K562 (cell line): ENCODE measurements around the gene SCAMP1. TPM values are rescaled to one million over a fixed set of nuclear protein-coding genes. Genes with fewer than 3 reads are reported as not detected.

Source experiments
- ATAC-seq: fragments of 200-7000 bp; cut with Tn5 transposase; 3 replicates; pipeline ENCODE4 v1.9.1; 2020; ENCODE audit warnings: moderate library complexity
- BruUV-seq: library from RNA; stranded (reverse); fragments of 400-500 nt; replicated peaks from 2 replicates; lab custom pipeline; 2021; lab: Mats Ljungman, UMichigan
- CTCF ChIA-PET: fragments of 300-600 bp; formaldehyde crosslinking; extraction: SDS; loops from one replicate; lab custom pipeline; 2021; ENCODE audit warnings: low intra/inter-chr PET ratio; lab: Yijun Ruan, JAX
- POLR2A ChIA-PET: fragments of 300-600, 350-650 bp; sonication (Branson Sonifier 250); formaldehyde crosslinking; extraction: SDS; loops from one replicate; lab custom pipeline; 2021; ENCODE audit warnings: antibody characterized with exemption, inconsistent platforms; lab: Yijun Ruan, JAX
- DNase-seq, 4 experiments: peaks; one replicate each; pipeline versions ENCODE4 v3.0.0 to v3.0.0-alpha.2; 2011 to 2018; ENCODE audit warnings: low spot score in 3 of 4, mixed read lengths in 3 of 4; ENCODE audit errors: extremely low read depth in 1 of 4
- FAIRE-seq: peaks from 2 replicates; lab custom pipeline; 2011; peaks lifted over from hg19 to GRCh38; lab: Jason Lieb, UNC
- H2AFZ ChIP-seq: 2 replicates; pipeline ENCODE4 v1.6.0; 2011; ENCODE audit warnings: low read depth, low read length, control low read depth, inconsistent platforms
- H3K27ac ChIP-seq: fragments of 200-600 bp; 3 replicates; pipeline ENCODE4 v1.8.0; 2011; ENCODE audit warnings: low read depth, mild to moderate bottlenecking, control low read depth, inconsistent platforms, low read length, moderate library complexity, mixed read lengths; ENCODE audit errors: extremely low read depth
- H3K27me3 ChIP-seq, 2 experiments: fragments of 300-600 bp in 1 of 2; 2 replicates in 1 of 2; 3 replicates in 1 of 2; pipeline versions ENCODE4 v1.6.0 to v1.8.0; 2011; ENCODE audit warnings: inconsistent platforms in 2 of 2, low read length in 2 of 2, mild to moderate bottlenecking in 1 of 2, mixed read lengths in 1 of 2, moderate library complexity in 1 of 2; ENCODE audit not compliant: control insufficient read depth in 2 of 2, insufficient read depth in 2 of 2
- H3K36me3 ChIP-seq: fragments of 300-600 bp; 3 replicates; pipeline ENCODE4 v1.8.0; 2011; ENCODE audit warnings: mild to moderate bottlenecking, low read length, inconsistent platforms; ENCODE audit not compliant: control insufficient read depth, insufficient read depth
- H3K4me1 ChIP-seq, 2 experiments: fragments of 200-600 bp in 1 of 2; replicated peaks in 1 of 2; 2 replicates in 1 of 2; 3 replicates in 1 of 2; pipeline versions ENCODE4 v1.5.1 to v1.8.0; 2011; ENCODE audit warnings: inconsistent platforms in 2 of 2, low read length in 2 of 2, mild to moderate bottlenecking in 1 of 2, mixed read lengths in 1 of 2, moderate library complexity in 1 of 2; ENCODE audit not compliant: control insufficient read depth in 2 of 2, insufficient read depth in 2 of 2
- H3K4me2 ChIP-seq: 2 replicates; pipeline ENCODE4 v1.6.1; 2011; ENCODE audit warnings: low read length, control low read depth, inconsistent platforms, mixed read lengths; ENCODE audit not compliant: insufficient read depth
- H3K4me3 ChIP-seq: fragments of 200-600 bp; sonication (generic), shearing (Covaris generic); 2 replicates; pipeline ENCODE4 v1.5.1; 2016; ENCODE audit warnings: control low read depth, inconsistent platforms
- H3K79me2 ChIP-seq: fragments of 200-600 bp; 3 replicates; pipeline ENCODE4 v1.8.0; 2011; ENCODE audit warnings: low read length, inconsistent platforms; ENCODE audit not compliant: control insufficient read depth, insufficient read depth
- H3K9ac ChIP-seq, 2 experiments: 2 replicates each; pipeline versions ENCODE4 v1.6.0 to v1.6.1; 2011; ENCODE audit warnings: low read depth in 2 of 2, low read length in 2 of 2, control low read depth in 1 of 2, inconsistent platforms in 1 of 2, mild to moderate bottlenecking in 1 of 2, mixed read lengths in 1 of 2; ENCODE audit not compliant: insufficient read depth in 1 of 2
- H3K9me1 ChIP-seq: one replicate; pipeline ENCODE4 v1.6.0; 2011; ENCODE audit warnings: inconsistent platforms, mild to moderate bottlenecking, low read length, moderate library complexity; ENCODE audit not compliant: control insufficient read depth, insufficient read depth
- H3K9me3 ChIP-seq: replicated peaks from 2 replicates; pipeline ENCODE4 v1.5.1; 2011; ENCODE audit warnings: low read depth, low read length, inconsistent platforms; ENCODE audit not compliant: control insufficient read depth, insufficient read depth
- H4K20me1 ChIP-seq: replicated peaks from 2 replicates; pipeline ENCODE4 v1.6.1; 2011; ENCODE audit warnings: low read length, inconsistent platforms, mixed read lengths; ENCODE audit not compliant: control insufficient read depth, insufficient read depth
- CREB3L1 ChIP-seq: fragments of 450-650 bp; IDR thresholded peaks from 2 replicates; pipeline ENCODE4 v1.6.1; 2014; ENCODE audit warnings: low read depth, mild to moderate bottlenecking, moderate library complexity, borderline replicate concordance
- FIP1L1 ChIP-seq: fragments of 200-400 bp; formaldehyde crosslinking; IDR thresholded peaks from 2 replicates; pipeline ENCODE4 v1.6.1; 2018; ENCODE audit warnings: mild to moderate bottlenecking, low read depth, low read length; ENCODE audit not compliant: poor library complexity, severe bottlenecking
- FUS ChIP-seq: fragments of 200-400 bp; formaldehyde crosslinking; optimal IDR thresholded peaks from 2 replicates; pipeline ENCODE3; 2017; ENCODE audit warnings: low read depth, low read length
- MYBL2 ChIP-seq, 2 experiments: fragments of 450-650 bp in 1 of 2; sonication (generic) in 1 of 2; formaldehyde crosslinking in 1 of 2; IDR thresholded peaks; 2 replicates each; pipeline versions ENCODE4 v1.6.1 to v1.8.1; 2017 to 2022; ENCODE audit warnings: borderline replicate concordance in 1 of 2, inconsistent platforms in 1 of 2, low read depth in 1 of 2, mild to moderate bottlenecking in 1 of 2, missing genetic modification reagents in 1 of 2, moderate library complexity in 1 of 2
- NFE2 ChIP-seq: IDR thresholded peaks from 2 replicates; pipeline ENCODE4 v1.6.1; 2014; ENCODE audit warnings: antibody characterized with exemption, low read depth
- PHF20 ChIP-seq: fragments of 450-650 bp; IDR thresholded peaks from 2 replicates; pipeline ENCODE4 v1.6.1; 2018; ENCODE audit not compliant: partially characterized antibody
- RAD51 ChIP-seq: fragments of 450-650 bp; IDR thresholded peaks from 2 replicates; pipeline ENCODE4 v1.7.1; 2016; ENCODE audit warnings: low read depth, mild to moderate bottlenecking, borderline replicate concordance
- RBFOX2 ChIP-seq: fragments of 200-400 bp; formaldehyde crosslinking; IDR thresholded peaks from 2 replicates; pipeline ENCODE4 v1.6.1; 2017; ENCODE audit warnings: low read depth, mild to moderate bottlenecking, low read length, moderate library complexity
- RBM14 ChIP-seq: fragments of 200-400 bp; formaldehyde crosslinking; IDR thresholded peaks from 2 replicates; pipeline ENCODE4 v1.6.1; 2018; ENCODE audit warnings: low read depth, mild to moderate bottlenecking, low read length, moderate library complexity, borderline replicate concordance; ENCODE audit not compliant: insufficient read depth
- ZBTB33 ChIP-seq: sonication (generic); formaldehyde crosslinking; IDR thresholded peaks from 2 replicates; pipeline ENCODE4 v1.8.1; 2023; ENCODE audit warnings: mild to moderate bottlenecking, missing genetic modification reagents
- ZKSCAN8 ChIP-seq: fragments of 200-800 bp; sonication (Bioruptor generic); IDR thresholded peaks from 2 replicates; pipeline ENCODE4 v1.6.1; 2016; ENCODE audit warnings: missing genetic modification characterization, missing compliant biosample characterization
- ZNF354B ChIP-seq: fragments of 250-450 bp; sonication (Bioruptor Pico); IDR thresholded peaks from 2 replicates; pipeline ENCODE4 v1.4.0; 2020
- in situ Hi-C: fragments of 300-500 bp; cut with MboI; formaldehyde crosslinking; loops from 4 replicates; pipeline ENCODE4 v1.15.0; 2018; ENCODE audit warnings: inconsistent platforms, mixed read lengths
- intact Hi-C: fragments of 100-400 bp; cut with micrococcal nuclease; formaldehyde crosslinking; loops from 2 replicates; pipeline ENCODE4 v1.14.2; 2022
- polyA plus RNA-seq, 8 experiments: library from polyadenylated mRNA; depleted of rRNA in 4 of 8; stranded (reverse) in 5 of 8; unstranded in 3 of 8; fragments of >200 nt; fragmentation: Nextera tagmentation in 2 of 8; fragmentation: Illumina TruSeq in 1 of 8; extraction: Ambion mirVana in 2 of 8; extraction: Trizol in 1 of 8; gene quantifications; 2 replicates each; pipeline versions ENCODE4 v1.2.1 to v1.2.3, GENCODE V29; 2011 to 2014; ENCODE audit warnings: inconsistent platforms in 1 of 8, missing spikeins in 1 of 8
- total RNA-seq, 7 experiments: library from RNA; depleted of rRNA in 6 of 7; stranded (reverse); fragments of >200 nt in 6 of 7; fragmentation: Illumina TruSeq in 2 of 7; extraction: Trizol in 2 of 7; gene quantifications; 2 replicates each; pipeline versions ENCODE4 v1.2.1 to v1.2.3, GENCODE V29; 2011 to 2021; ENCODE audit warnings: low replicate concordance in 1 of 7
- TF ChIP-seq, protein P1 (sequence below): fragments of 450-650 bp; IDR thresholded peaks from 2 replicates; pipeline ENCODE4 v1.6.1; 2018; ENCODE audit not compliant: partially characterized antibody

SCAMP1 gene
- total and polyA plus RNA-seq, 9 of the 15 experiments (the other 6 are each of a cell fraction or from before 2014, with no cell fraction given) = 5.4 to 23.9 (median 13.8) TPM

GRCh38 chr5:78331523-78332080, 28.8 kb upstream of the SCAMP1 start:
- no peaks in the 10 kb centered on the region for H3K9me3 ChIP-seq
- DNase-seq (no peak), FAIRE-seq (no peak), ATAC-seq (no peak; the same call in 2 of the 3 replicates)
- no peak overlapping the region for H3K27ac ChIP-seq
- ChIA-PET POLR2A (interaction anchor here (0.7 kb wide), 1 partner anchor 417 kb away, joined by 3 read pairs; no protein-coding TSS in a partner anchor), CTCF (no interaction called here)
- peaks cover 0 to 11% of the 10 kb centered on the region in 2 experiments; a peak in 3 of 5 replicates for H3K4me1 ChIP-seq
- H3K4me3 ChIP-seq = no peak overlapping the region
- intact Hi-C loops = no loop called here
- H3K27me3 ChIP-seq = no peaks in the 10 kb centered on the region
- no peaks in the 10 kb centered on the region for H3K9me1 ChIP-seq
- no peak overlapping the region for H3K4me2 ChIP-seq
- H3K79me2 ChIP-seq = no peaks in the 10 kb centered on the region
- BruUV-seq = no TSS peak
- H2AFZ ChIP-seq = no peak overlapping the region
- in situ Hi-C loops = no loop called here
- H3K9ac ChIP-seq = no peak overlapping the region
- H4K20me1 ChIP-seq = no peaks in the 10 kb centered on the region
- H3K36me3 ChIP-seq = no peaks in the 10 kb centered on the region
- TF ChIP-seq ZKSCAN8 (CRISPR knock-in tag) (no peak), NFE2 (no peak), RBM14 (no peak), FIP1L1 (no peak), RBFOX2 (no peak), ZBTB33 (CRISPR knock-in tag) (no peak), RAD51 (no peak), CREB3L1 (no peak), ZNF354B (CRISPR knock-in tag) (no peak), FUS (no peak), PHF20 (no peak), MYBL2 (IDR thresholded peaks at IDR 0.05; ENCODE audit: low read depth) (no peak), MYBL2 (CRISPR knock-in tag; IDR thresholded peaks at IDR 0.05; ENCODE audit: borderline replicate concordance) (no peak)
- TF ChIP-seq, protein P1, sequence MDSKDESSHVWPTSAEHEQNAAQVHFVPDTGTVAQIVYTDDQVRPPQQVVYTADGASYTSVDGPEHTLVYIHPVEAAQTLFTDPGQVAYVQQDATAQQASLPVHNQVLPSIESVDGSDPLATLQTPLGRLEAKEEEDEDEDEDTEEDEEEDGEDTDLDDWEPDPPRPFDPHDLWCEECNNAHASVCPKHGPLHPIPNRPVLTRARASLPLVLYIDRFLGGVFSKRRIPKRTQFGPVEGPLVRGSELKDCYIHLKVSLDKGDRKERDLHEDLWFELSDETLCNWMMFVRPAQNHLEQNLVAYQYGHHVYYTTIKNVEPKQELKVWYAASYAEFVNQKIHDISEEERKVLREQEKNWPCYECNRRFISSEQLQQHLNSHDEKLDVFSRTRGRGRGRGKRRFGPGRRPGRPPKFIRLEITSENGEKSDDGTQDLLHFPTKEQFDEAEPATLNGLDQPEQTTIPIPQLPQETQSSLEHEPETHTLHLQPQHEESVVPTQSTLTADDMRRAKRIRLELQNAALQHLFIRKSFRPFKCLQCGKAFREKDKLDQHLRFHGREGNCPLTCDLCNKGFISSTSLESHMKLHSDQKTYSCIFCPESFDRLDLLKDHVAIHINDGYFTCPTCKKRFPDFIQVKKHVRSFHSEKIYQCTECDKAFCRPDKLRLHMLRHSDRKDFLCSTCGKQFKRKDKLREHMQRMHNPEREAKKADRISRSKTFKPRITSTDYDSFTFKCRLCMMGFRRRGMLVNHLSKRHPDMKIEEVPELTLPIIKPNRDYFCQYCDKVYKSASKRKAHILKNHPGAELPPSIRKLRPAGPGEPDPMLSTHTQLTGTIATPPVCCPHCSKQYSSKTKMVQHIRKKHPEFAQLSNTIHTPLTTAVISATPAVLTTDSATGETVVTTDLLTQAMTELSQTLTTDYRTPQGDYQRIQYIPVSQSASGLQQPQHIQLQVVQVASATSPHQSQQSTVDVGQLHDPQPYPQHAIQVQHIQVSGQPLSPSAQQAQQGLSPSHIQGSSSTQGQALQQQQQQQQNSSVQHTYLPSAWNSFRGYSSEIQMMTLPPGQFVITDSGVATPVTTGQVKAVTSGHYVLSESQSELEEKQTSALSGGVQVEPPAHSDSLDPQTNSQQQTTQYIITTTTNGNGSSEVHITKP = no peak
